Astrocyte (in vitro differentiated cells and primary cell): ENCODE results near the gene FAM43B. TPM values are rescaled to one million over a fixed set of nuclear protein-coding genes. Genes with fewer than 3 reads are reported as not detected.

ENCODE experiments used
- DNase-seq: peaks from one replicate; pipeline ENCODE4 v3.0.0-alpha.2; 2010; ENCODE audit warnings: low read depth
- FAIRE-seq: peaks from 2 replicates; lab custom pipeline; 2011; peaks lifted over from hg19 to GRCh38; lab: Jason Lieb, UNC
- H2AFZ ChIP-seq: 2 replicates; pipeline ENCODE4 v1.6.0; 2012; ENCODE audit warnings: low read depth, low read length, inconsistent platforms
- H3K27ac ChIP-seq: 2 replicates; pipeline ENCODE4 v1.5.1; 2011; ENCODE audit warnings: low read depth, low read length, inconsistent platforms
- H3K27me3 ChIP-seq: 2 replicates; pipeline ENCODE4 v1.6.0; 2011; ENCODE audit warnings: low read length, inconsistent platforms; ENCODE audit not compliant: insufficient read depth
- H3K36me3 ChIP-seq: 2 replicates; pipeline ENCODE4 v1.5.1; 2011; ENCODE audit warnings: low read length, inconsistent platforms; ENCODE audit not compliant: insufficient read depth
- H3K4me1 ChIP-seq: 2 replicates; pipeline ENCODE4 v1.5.1; 2011; ENCODE audit warnings: low read length, inconsistent platforms; ENCODE audit not compliant: insufficient read depth
- H3K4me2 ChIP-seq: 2 replicates; pipeline ENCODE4 v1.6.0; 2012; ENCODE audit warnings: low read length, inconsistent platforms
- H3K4me3 ChIP-seq: 2 replicates; pipeline ENCODE4 v1.5.1; 2011; ENCODE audit warnings: low read depth, mild to moderate bottlenecking, low read length, inconsistent platforms; ENCODE audit not compliant: insufficient read depth
- H3K79me2 ChIP-seq: 2 replicates; pipeline ENCODE4 v1.6.0; 2012; ENCODE audit warnings: mild to moderate bottlenecking, low read length, inconsistent platforms; ENCODE audit not compliant: insufficient read depth
- H3K9ac ChIP-seq: 2 replicates; pipeline ENCODE4 v1.6.0; 2012; ENCODE audit warnings: mild to moderate bottlenecking, low read length, inconsistent platforms
- H3K9me3 ChIP-seq: 2 replicates; pipeline ENCODE4 v1.5.1; 2012; ENCODE audit warnings: low read depth, mild to moderate bottlenecking, low read length, inconsistent platforms; ENCODE audit not compliant: insufficient read depth
- H4K20me1 ChIP-seq: 2 replicates; pipeline ENCODE4 v1.6.0; 2012; ENCODE audit warnings: low read length, inconsistent platforms; ENCODE audit not compliant: insufficient read depth
- H3K27ac Mint-ChIP-seq: one replicate; pipeline ENCODE4 v1.8.0; 2021; ENCODE audit warnings: mild to moderate bottlenecking, mixed read lengths; ENCODE audit not compliant: unreplicated experiment
- H3K27me3 Mint-ChIP-seq: one replicate; pipeline ENCODE4 v1.8.0; 2021; ENCODE audit warnings: low read depth, mixed read lengths; ENCODE audit not compliant: unreplicated experiment
- H3K36me3 Mint-ChIP-seq: one replicate; pipeline ENCODE4 v1.8.0; 2021; ENCODE audit warnings: low read depth, mixed read lengths; ENCODE audit not compliant: unreplicated experiment
- H3K4me1 Mint-ChIP-seq: one replicate; pipeline ENCODE4 v1.8.0; 2021; ENCODE audit warnings: low read depth, mixed read lengths; ENCODE audit not compliant: unreplicated experiment
- H3K4me3 Mint-ChIP-seq: one replicate; pipeline ENCODE4 v1.8.0; 2021; ENCODE audit warnings: mild to moderate bottlenecking, moderate library complexity, mixed read lengths; ENCODE audit not compliant: unreplicated experiment
- H3K9me3 Mint-ChIP-seq: one replicate; pipeline ENCODE4 v1.8.0; 2021; ENCODE audit warnings: mild to moderate bottlenecking, mixed read lengths; ENCODE audit not compliant: unreplicated experiment
- CTCF ChIP-seq: IDR thresholded peaks from 2 replicates; pipeline ENCODE4 v1.5.1; 2011; ENCODE audit warnings: low read depth, mild to moderate bottlenecking, inconsistent platforms, low read length, moderate library complexity; ENCODE audit not compliant: insufficient read depth
- EZH2 ChIP-seq: IDR thresholded peaks from 2 replicates; pipeline ENCODE4 v1.6.1; 2012; ENCODE audit warnings: mild to moderate bottlenecking, low read length, inconsistent platforms; ENCODE audit not compliant: insufficient read depth
- total RNA-seq: library from RNA; stranded (reverse); gene quantifications from 2 replicates; pipeline ENCODE4 v1.2.1, GENCODE V29; 2021

FAM43B gene
- total RNA-seq, 1 donor from 2014 or later: 0.27 TPM

- no peak overlapping the region for H3K9ac ChIP-seq
- no peak overlapping the region for H3K4me3 ChIP-seq
- Mint-ChIP-seq H3K4me1 (no peaks in the 10 kb centered on the region), H3K9me3 (no peaks in the 10 kb centered on the region), H3K36me3 (no peaks in the 10 kb centered on the region), H3K27me3 (peaks cover 46% of the 10 kb centered on the region), H3K4me3 (no peak overlapping the region), H3K27ac (no peak overlapping the region)
- H3K27ac ChIP-seq: no peak overlapping the region
- no peaks in the 10 kb centered on the region for H3K79me2 ChIP-seq
- FAIRE-seq (no peak), DNase-seq (peak; percentile 18)
- no peak overlapping the region for H3K4me2 ChIP-seq
- H3K27me3 ChIP-seq: peaks cover 44% of the 10 kb centered on the region
- no peaks in the 10 kb centered on the region for H4K20me1 ChIP-seq
- H3K9me3 ChIP-seq: no peaks in the 10 kb centered on the region
- TF ChIP-seq EZH2 (no peak), CTCF (no peak)
- H3K36me3 ChIP-seq: no peaks in the 10 kb centered on the region
- no peak overlapping the region for H2AFZ ChIP-seq
- H3K4me1 ChIP-seq: no peaks in the 10 kb centered on the region
Observed at GRCh38 chr1:20555025-20555757, 2.8 kb downstream of the FAM43B start.

GRCh38 chr1:20555758-20556120 lies 3.4 kb downstream of the FAM43B start:
- no peak for FAIRE-seq
- H3K9me3 Mint-ChIP-seq: no peaks in the 10 kb centered on the region
- Histone ChIP-seq H3K36me3 (no peaks in the 10 kb centered on the region), H3K9me3 (no peaks in the 10 kb centered on the region), H4K20me1 (no peaks in the 10 kb centered on the region), H3K4me1 (no peaks in the 10 kb centered on the region), H3K27ac (no peak overlapping the region), H3K27me3 (peaks cover 48% of the 10 kb centered on the region), H2AFZ (no peak overlapping the region), H3K4me2 (no peak overlapping the region), H3K9ac (no peak overlapping the region), H3K4me3 (no peak overlapping the region), H3K79me2 (no peaks in the 10 kb centered on the region)
- H3K4me1 Mint-ChIP-seq: no peaks in the 10 kb centered on the region
- H3K27me3 Mint-ChIP-seq: peaks cover 47% of the 10 kb centered on the region
- no peak for DNase-seq
- H3K4me3 Mint-ChIP-seq: no peak overlapping the region
- H3K36me3 Mint-ChIP-seq: no peaks in the 10 kb centered on the region
- no peak overlapping the region for H3K27ac Mint-ChIP-seq
- TF ChIP-seq EZH2: no peak
- TF ChIP-seq CTCF: no peak

- Histone ChIP-seq H3K79me2 (no peaks in the 10 kb centered on the region), H3K27ac (no peak overlapping the region), H3K4me1 (no peaks in the 10 kb centered on the region), H3K9me3 (no peaks in the 10 kb centered on the region), H3K4me2 (no peak overlapping the region), H3K4me3 (no peak overlapping the region), H2AFZ (no peak overlapping the region), H3K36me3 (no peaks in the 10 kb centered on the region), H3K27me3 (peaks cover 38% of the 10 kb centered on the region), H3K9ac (no peak overlapping the region), H4K20me1 (no peaks in the 10 kb centered on the region)
- no peak for DNase-seq
- Mint-ChIP-seq H3K36me3 (no peaks in the 10 kb centered on the region), H3K9me3 (peaks cover 5% of the 10 kb centered on the region), H3K4me1 (no peaks in the 10 kb centered on the region), H3K27ac (no peak overlapping the region), H3K4me3 (no peak overlapping the region), H3K27me3 (peaks cover 49% of the 10 kb centered on the region)
- TF ChIP-seq EZH2 (no peak), CTCF (no peak)
- FAIRE-seq: no peak
Observed at GRCh38 chr1:20558191-20558590, 5.8 kb downstream of the FAM43B start.
